Effector memory CD8-positive, alpha-beta T cell (primary cell): ENCODE results near the gene SDF4.
A peak's percentile ranks its signal among the peaks of the same experiment; 100 is the strongest.

Source experiments
- ATAC-seq: fragments of 150-1000 bp; cut with Tn5 transposase; replicated peaks from 2 replicates; pipeline ENCODE4 v1.10.0; 2021; ENCODE audit warnings: mild to moderate bottlenecking, moderate library complexity
- DNase-seq, 3 experiments: peaks; one replicate each; pipeline ENCODE4 v3.0.0; 2021
- H3K27ac Mint-ChIP-seq, 2 donors: one replicate each; pipeline ENCODE4 v1.8.0; 2022; ENCODE audit warnings: mild to moderate bottlenecking in 2 of 2, mixed read lengths in 2 of 2, moderate library complexity in 2 of 2
- H3K27me3 Mint-ChIP-seq, 2 donors: one replicate each; pipeline ENCODE4 v1.8.0; 2022; ENCODE audit warnings: mixed read lengths in 2 of 2
- H3K36me3 Mint-ChIP-seq: one replicate; pipeline ENCODE4 v1.8.0; 2022; ENCODE audit warnings: mild to moderate bottlenecking, moderate library complexity, mixed read lengths; ENCODE audit not compliant: insufficient read depth
- H3K4me1 Mint-ChIP-seq, 2 donors: one replicate each; pipeline ENCODE4 v1.8.0; 2022; ENCODE audit warnings: low read depth in 2 of 2, mixed read lengths in 2 of 2
- H3K4me3 Mint-ChIP-seq, 2 donors: one replicate each; pipeline ENCODE4 v1.8.0; 2022; ENCODE audit warnings: mild to moderate bottlenecking in 2 of 2, mixed read lengths in 2 of 2, moderate library complexity in 2 of 2
- H3K9me3 Mint-ChIP-seq, 2 donors: one replicate each; pipeline ENCODE4 v1.8.0; 2022; ENCODE audit warnings: mixed read lengths in 2 of 2

The SDF4 gene

DNA sequence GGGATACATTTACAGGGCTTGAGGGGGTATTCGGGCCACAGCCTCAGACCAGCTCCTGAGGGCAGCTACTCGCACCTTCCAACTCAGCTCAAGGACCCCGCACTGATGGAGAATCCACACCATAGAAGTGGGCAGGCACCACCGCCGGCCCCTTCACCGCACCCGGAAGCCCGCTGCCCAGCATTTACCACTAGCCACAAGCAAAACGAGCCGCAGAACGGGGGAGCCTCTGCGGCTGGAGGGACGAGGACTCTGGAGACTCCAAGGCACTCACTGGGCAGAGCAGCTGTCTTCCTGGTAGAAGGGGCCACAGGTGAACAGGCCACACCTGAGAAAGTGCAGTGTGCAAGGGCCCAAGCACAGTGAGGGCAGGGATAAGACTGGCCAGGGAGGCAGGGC, 36.5 kb upstream of the SDF4 start:
- Mint-ChIP-seq H3K4me1 (peaks cover 40 to 44% of the 10 kb centered on the region in 2 donors), H3K4me3 (no peak overlapping the region), H3K36me3 (peaks cover 49% of the 10 kb centered on the region), H3K27ac (peak overlapping the region; percentile 22 to 68), H3K9me3 (no peaks in the 10 kb centered on the region), H3K27me3 (no peaks in the 10 kb centered on the region)
- ATAC-seq (no peak), DNase-seq (no peak)

DNA sequence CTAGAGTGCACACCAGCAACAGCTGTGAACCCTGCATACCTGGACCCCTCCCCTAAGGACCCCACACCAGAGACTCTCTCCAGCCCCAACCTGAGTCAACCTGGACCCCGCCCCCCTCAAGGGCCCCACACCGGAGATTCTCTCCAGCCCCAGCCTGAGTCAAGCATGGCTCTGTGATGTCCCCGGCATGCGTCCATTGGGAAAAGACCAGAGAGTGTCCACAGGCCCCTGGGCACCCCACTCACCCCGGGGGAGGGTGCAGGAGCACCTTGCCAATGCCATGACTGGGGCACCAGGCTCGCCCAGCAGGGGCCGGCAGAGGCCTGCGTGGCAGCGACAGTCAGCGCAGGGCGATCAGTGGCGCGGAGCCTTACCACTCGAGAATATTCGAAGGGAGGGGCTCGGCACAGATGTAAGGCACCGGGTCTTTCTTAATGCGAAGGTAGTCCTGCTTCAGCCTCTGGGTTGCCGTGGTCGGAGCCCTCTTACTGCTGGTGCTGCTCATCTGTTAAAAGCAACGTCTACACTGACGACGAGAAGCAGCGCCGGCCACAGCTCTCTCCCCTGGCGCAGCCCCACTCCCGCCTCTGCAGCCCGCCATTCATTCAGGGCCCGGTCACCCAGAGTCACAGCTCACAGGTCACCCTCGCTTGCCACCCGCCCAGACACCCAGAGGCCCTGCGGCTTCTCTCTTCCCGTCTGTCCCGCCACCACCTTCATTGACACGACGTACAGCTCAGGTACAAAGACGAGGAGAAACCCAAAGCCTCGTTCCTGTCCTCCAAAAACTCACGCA, 35.9 kb upstream of the SDF4 start:
- DNase-seq (no peak), ATAC-seq (no peak)
- Mint-ChIP-seq H3K36me3 (peaks cover 44% of the 10 kb centered on the region), H3K27me3 (no peaks in the 10 kb centered on the region), H3K4me3 (no peak overlapping the region), H3K27ac (peak overlapping the region; percentile 22 to 68), H3K9me3 (no peaks in the 10 kb centered on the region), H3K4me1 (peaks cover 38 to 41% of the 10 kb centered on the region in 2 donors)

- Mint-ChIP-seq H3K9me3 (no peaks in the 10 kb centered on the region), H3K4me1 (peaks cover 21 to 27% of the 10 kb centered on the region in 2 donors), H3K36me3 (peaks cover 51% of the 10 kb centered on the region), H3K27me3 (no peaks in the 10 kb centered on the region), H3K27ac (peak overlapping the region in 1 of 2 donors; percentile 54), H3K4me3 (no peak overlapping the region)
- ATAC-seq (no peak), DNase-seq (no peak)
Observed at GRCh38 chr1:1264868-1265272, 33.1 kb upstream of the SDF4 start.

DNA sequence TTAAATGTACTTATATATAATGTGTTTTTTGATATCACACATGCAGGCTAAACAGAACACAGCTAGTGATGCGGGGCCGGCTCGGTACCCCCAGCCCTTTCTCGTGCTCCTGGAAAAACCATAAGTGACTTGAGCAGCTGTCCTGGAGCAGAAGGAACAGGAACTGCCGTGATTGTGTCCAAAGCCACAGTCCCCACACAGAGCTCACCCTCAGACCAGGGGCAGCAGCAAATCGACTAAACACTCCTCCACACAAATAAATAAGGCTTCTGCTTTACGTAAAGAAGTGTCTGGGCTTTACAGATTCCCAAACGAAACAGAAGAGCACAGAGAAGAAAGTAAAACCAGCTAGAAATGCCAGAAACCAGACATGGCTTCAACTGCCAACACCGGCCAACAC, 32.2 kb upstream of the SDF4 start:
- H3K9me3 Mint-ChIP-seq = no peaks in the 10 kb centered on the region
- peaks cover 51% of the 10 kb centered on the region for H3K36me3 Mint-ChIP-seq
- H3K4me1 Mint-ChIP-seq = peaks cover 22 to 28% of the 10 kb centered on the region in 2 donors
- no peaks in the 10 kb centered on the region for H3K27me3 Mint-ChIP-seq
- no peak overlapping the region for H3K27ac Mint-ChIP-seq
- no peak for DNase-seq
- no peak for ATAC-seq
- no peak overlapping the region for H3K4me3 Mint-ChIP-seq

GRCh38 chr1:1262758-1263157, 31.0 kb upstream of the SDF4 start:
- Mint-ChIP-seq H3K4me3 (no peak overlapping the region), H3K9me3 (no peaks in the 10 kb centered on the region), H3K36me3 (peaks cover 51% of the 10 kb centered on the region), H3K4me1 (peaks cover 15 to 25% of the 10 kb centered on the region in 2 donors), H3K27ac (no peak overlapping the region), H3K27me3 (no peaks in the 10 kb centered on the region)
- DNase-seq = no peak
- ATAC-seq = no peak

- Mint-ChIP-seq H3K9me3 (no peaks in the 10 kb centered on the region), H3K27me3 (no peaks in the 10 kb centered on the region), H3K4me1 (peaks cover 15 to 24% of the 10 kb centered on the region in 2 donors), H3K27ac (no peak overlapping the region), H3K36me3 (peaks cover 50% of the 10 kb centered on the region), H3K4me3 (no peak overlapping the region)
- DNase-seq = no peak
- ATAC-seq = no peak
Observed at GRCh38 chr1:1262071-1262470, 30.3 kb upstream of the SDF4 start.

DNA sequence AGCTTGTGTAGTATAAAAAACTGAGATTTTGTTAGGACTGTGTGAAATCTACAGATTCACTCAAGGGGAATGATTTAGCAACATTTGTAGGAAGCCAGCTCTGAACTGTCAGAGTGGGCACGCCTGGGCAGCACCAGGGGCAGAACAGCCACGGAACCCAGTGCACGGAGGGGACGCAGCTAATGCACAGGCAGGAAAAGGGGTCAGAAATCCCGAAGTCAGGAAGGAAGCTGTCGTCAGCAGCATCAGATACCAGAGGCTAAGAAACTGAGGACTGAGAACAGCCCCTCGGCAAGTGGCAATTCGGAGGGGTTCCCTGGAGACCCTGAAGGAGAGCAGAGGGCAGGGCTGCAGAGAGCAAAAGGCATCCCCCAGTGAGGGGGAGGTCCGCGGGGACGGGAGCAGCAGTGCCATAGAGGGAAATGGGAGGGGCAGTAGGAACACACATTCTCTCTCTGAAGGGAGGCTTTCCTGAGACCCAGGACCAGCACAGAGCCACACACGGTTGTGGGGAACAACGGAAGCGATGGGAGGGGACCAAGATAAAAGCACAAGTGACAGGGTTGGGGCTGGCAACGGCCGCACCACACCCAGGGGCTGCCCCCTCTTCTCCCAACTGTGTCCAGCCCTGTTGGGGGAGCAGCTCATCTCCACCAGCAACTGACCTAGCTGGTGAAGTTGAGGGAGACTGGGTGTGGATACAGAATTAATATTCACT, 29.2 kb upstream of the SDF4 start:
- Mint-ChIP-seq H3K9me3 (no peaks in the 10 kb centered on the region), H3K4me3 (peak overlapping the region; percentile 15 to 55), H3K4me1 (peaks cover 14 to 22% of the 10 kb centered on the region in 2 donors), H3K27ac (peak overlapping the region in 1 of 2 donors; percentile 93), H3K36me3 (peaks cover 57% of the 10 kb centered on the region), H3K27me3 (no peaks in the 10 kb centered on the region)
- ATAC-seq (peak; percentile 44), DNase-seq (no peak)

DNA sequence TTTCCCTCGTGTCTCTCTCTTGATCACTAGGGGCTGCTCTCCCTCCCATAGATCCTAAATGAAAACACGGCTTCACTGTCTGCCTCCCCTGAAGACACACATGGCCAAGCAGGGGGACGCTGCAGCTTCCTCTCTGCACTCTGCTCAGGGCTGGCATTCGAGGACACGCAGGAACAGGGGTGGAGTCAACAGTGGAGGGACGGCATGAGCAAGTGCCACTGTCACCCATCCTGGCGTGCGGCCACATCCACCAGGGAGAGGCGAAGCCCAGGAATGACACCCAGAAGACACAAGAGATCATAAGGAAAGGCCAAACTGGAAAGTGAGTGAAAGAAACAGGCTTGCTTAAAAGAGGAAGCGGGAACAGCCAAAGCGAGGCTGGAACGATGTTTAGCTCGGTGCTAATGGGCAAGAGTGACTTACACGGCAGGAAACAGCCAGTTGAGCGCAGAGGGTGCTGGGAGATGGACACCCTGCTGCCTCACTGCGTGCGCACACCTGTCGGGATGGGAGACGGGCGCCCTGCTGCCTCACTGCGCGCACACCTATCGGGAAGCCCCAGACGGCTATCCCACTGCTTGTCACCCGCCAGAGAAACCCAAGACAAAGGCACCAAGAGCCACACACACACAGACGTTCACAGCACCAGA, 28.3 kb upstream of the SDF4 start:
- no peaks in the 10 kb centered on the region for H3K9me3 Mint-ChIP-seq
- H3K4me1 Mint-ChIP-seq = peaks cover 14 to 17% of the 10 kb centered on the region in 2 donors
- peaks cover 65% of the 10 kb centered on the region for H3K36me3 Mint-ChIP-seq
- H3K27me3 Mint-ChIP-seq = no peaks in the 10 kb centered on the region
- ATAC-seq = no peak
- no peak overlapping the region for H3K4me3 Mint-ChIP-seq
- peak overlapping the region in 1 of 2 donors; percentile 61 for H3K27ac Mint-ChIP-seq
- no peak for DNase-seq

DNA sequence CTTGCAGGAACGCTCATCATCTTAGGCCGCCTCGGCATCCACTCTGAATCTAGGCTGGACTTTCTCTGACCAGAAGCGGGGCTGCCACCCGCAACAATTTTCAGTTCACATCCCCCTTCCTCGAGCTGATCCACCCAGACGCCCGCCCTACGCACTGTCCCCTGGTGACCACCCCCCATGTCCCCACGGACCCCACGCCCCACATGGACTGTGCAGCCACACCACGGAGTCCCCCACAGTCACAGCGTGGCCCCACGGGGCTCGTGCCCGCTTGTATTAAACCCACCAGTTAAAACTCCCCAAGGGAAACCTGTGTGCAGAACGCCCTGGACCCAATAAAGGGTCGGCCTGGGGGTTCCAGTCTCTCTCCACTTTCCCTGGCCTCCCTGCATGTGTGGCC, 27.7 kb upstream of the SDF4 start:
- ATAC-seq (no peak), DNase-seq (no peak)
- Mint-ChIP-seq H3K9me3 (no peaks in the 10 kb centered on the region), H3K27me3 (no peaks in the 10 kb centered on the region), H3K4me3 (no peak overlapping the region), H3K27ac (peak overlapping the region in 1 of 2 donors; percentile 61), H3K4me1 (peaks cover 14 to 17% of the 10 kb centered on the region in 2 donors), H3K36me3 (peaks cover 61% of the 10 kb centered on the region)

- Mint-ChIP-seq H3K4me1 (peaks cover 14 to 17% of the 10 kb centered on the region in 2 donors), H3K36me3 (peaks cover 58% of the 10 kb centered on the region), H3K27ac (no peak overlapping the region), H3K9me3 (no peaks in the 10 kb centered on the region), H3K27me3 (no peaks in the 10 kb centered on the region), H3K4me3 (no peak overlapping the region)
- DNase-seq = no peak
- no peak for ATAC-seq
Observed at GRCh38 chr1:1259119-1259488, 27.3 kb upstream of the SDF4 start.

DNA sequence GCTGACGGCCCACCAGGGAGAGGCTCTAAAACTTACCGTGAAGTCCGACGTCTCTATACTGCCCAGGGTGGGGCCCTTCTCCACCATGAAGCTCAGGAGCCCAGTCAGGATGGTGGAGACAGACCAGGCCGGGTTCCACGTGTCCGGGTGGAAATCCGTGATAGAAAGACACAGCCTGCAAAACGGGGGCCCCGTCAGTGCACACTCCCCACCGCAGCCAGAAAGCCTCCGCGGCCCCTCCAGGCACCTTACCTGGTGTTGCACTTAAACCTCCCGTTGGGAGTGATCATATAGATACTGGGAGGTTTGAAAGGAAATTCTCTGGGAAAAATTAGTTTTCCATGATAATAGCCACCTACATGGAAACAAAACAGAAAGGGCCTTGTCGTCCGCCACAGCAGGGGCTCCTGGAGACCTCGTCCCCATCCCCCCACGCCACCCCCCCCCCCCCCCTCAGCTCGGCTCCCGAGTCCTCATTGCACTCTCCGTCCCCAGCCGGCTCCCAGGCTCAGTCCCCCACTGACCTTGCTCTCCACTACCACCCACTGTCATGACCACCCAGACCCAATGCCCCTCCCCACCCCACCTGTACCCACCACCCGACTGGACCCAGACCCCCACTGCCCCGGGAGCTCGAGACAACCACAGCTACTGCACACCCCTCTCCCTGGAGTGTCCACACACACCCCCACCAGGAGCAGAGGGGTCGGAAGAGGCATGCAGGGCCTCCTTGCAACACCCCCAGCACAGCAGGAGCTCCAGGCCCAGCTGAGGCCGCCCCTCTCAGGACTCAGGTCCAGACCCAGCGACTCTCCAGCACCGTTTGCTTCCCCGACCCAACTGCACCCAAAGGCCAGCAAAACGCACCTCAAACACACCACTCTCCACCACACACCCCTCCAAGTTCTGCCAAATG, 25.4 kb upstream of the SDF4 start:
- Mint-ChIP-seq H3K27me3 (no peaks in the 10 kb centered on the region), H3K9me3 (no peaks in the 10 kb centered on the region), H3K4me3 (no peak overlapping the region), H3K4me1 (peaks cover 19% of the 10 kb centered on the region in 2 donors), H3K36me3 (peaks cover 56% of the 10 kb centered on the region), H3K27ac (peak overlapping the region in 1 of 2 donors; percentile 81)
- ATAC-seq (no peak), DNase-seq (no peak)

GRCh38 chr1:1255611-1256010, 23.8 kb upstream of the SDF4 start:
- Mint-ChIP-seq H3K9me3 (no peaks in the 10 kb centered on the region), H3K4me3 (no peak overlapping the region), H3K36me3 (peaks cover 46% of the 10 kb centered on the region), H3K27ac (no peak overlapping the region), H3K4me1 (peaks cover 17 to 19% of the 10 kb centered on the region in 2 donors), H3K27me3 (no peaks in the 10 kb centered on the region)
- no peak for ATAC-seq
- no peak for DNase-seq

DNA sequence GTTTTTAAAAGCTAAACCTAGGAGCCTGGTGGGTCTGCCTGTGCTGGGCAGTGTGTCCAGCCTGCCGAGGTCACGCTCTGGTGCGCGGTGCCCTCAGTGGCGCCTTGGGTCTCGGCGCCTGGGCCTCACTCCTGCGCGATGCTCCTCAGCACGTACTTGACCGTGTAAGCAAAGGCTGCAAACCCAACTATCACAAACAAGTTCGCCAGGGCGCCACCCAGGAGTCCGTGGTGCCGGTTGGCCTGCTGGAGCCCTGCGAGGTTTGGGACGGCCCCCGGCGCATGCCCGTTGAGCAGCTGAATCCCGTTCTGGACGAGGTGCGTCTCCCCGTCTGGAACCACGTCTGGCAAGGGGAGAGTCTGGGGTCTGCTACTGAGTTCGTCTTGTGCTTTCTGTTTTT, 23.3 kb upstream of the SDF4 start:
- DNase-seq = no peak
- peaks cover 44% of the 10 kb centered on the region for H3K36me3 Mint-ChIP-seq

More for the DNA sequence above, 23.3 kb upstream of the SDF4 start:
- ATAC-seq = no peak
- Mint-ChIP-seq H3K4me1 (peaks cover 17 to 19% of the 10 kb centered on the region in 2 donors), H3K27me3 (no peaks in the 10 kb centered on the region), H3K27ac (no peak overlapping the region), H3K9me3 (no peaks in the 10 kb centered on the region), H3K4me3 (no peak overlapping the region)
